Measurements from ENCODE around the gene RPS15.
A peak's percentile ranks its signal among the peaks of the same experiment; 100 is the strongest.

The RPS15 gene

GRCh38 chr19:1402411-1403070 is 35.7 kb upstream of the RPS15 start:
- Histone ChIP-seq H3K4me3 (replicated peaks; ENCODE audit: insufficient read depth, low read length) (no peak overlapping the region), H3K27ac (replicated peaks) (no peak overlapping the region), H3K27me3 (ENCODE audit: insufficient read depth, poor library complexity, severe bottlenecking) (peaks cover 5% of the 10 kb centered on the region)
- TF ChIP-seq CTCF (IDR thresholded peaks at IDR 0.05; ENCODE audit: insufficient read depth, low read length) (no peak), POLR2AphosphoS5 (IDR thresholded peaks at IDR 0.05; ENCODE audit: low read depth) (no peak), SPI1 (IDR thresholded peaks at IDR 0.05; ENCODE audit: borderline replicate concordance, low read depth) (no peak)
- DNase-seq (ENCODE audit: low read depth in 1 of 2, low spot score in 1 of 2), result no peak

- peak; percentile 97 to 98 for DNase-seq (ENCODE audit: low read depth in 1 of 2, low spot score in 1 of 2)
- no peaks in the 10 kb centered on the region for H3K27me3 ChIP-seq (ENCODE audit: insufficient read depth, poor library complexity, severe bottlenecking)
- peak overlapping the region; percentile 35 for H3K4me3 ChIP-seq (replicated peaks; ENCODE audit: insufficient read depth, low read length)
- H3K27ac ChIP-seq (replicated peaks), result peak overlapping the region; percentile 79
- peak; percentile 89 for TF ChIP-seq SPI1 (IDR thresholded peaks at IDR 0.05; ENCODE audit: borderline replicate concordance, low read depth)
- no peak for TF ChIP-seq REST (IDR thresholded peaks at IDR 0.05; ENCODE audit: insufficient replicate concordance, low read depth)
- peak; percentile 39 for TF ChIP-seq GABPA (IDR thresholded peaks at IDR 0.05; ENCODE audit: low read depth)
- TF ChIP-seq CTCF (IDR thresholded peaks at IDR 0.05; ENCODE audit: insufficient read depth, low read length), result peak; percentile 0
Observed at GRCh38 chr19:1406774-1407527, 31.2 kb upstream of the RPS15 start.

- Histone ChIP-seq H3K4me3 (replicated peaks; ENCODE audit: insufficient read depth, low read length) (peak within 1 kb of the TSS; percentile 82), H3K27me3 (ENCODE audit: insufficient read depth, poor library complexity, severe bottlenecking) (no peaks in the 10 kb centered on the region), H3K27ac (replicated peaks) (peak within 1 kb of the TSS; percentile 97)
- DNase-seq (ENCODE audit: low read depth in 1 of 2, low spot score in 1 of 2), result no peak
- TF ChIP-seq CTCF (IDR thresholded peaks at IDR 0.05; ENCODE audit: insufficient read depth, low read length) (no peak), POLR2AphosphoS5 (IDR thresholded peaks at IDR 0.05; ENCODE audit: low read depth) (no peak), REST (IDR thresholded peaks at IDR 0.05; ENCODE audit: insufficient replicate concordance, low read depth) (no peak), SPI1 (IDR thresholded peaks at IDR 0.05; ENCODE audit: borderline replicate concordance, low read depth) (no peak), GABPA (IDR thresholded peaks at IDR 0.05; ENCODE audit: low read depth) (no peak)
Observed at GRCh38 chr19:1407528-1408299, 30.5 kb upstream of the RPS15 start, which contains the start of gene DAZAP1. Gene DAZAP1, plus strand, starts transcription at chr19:1407586. Its CDS starts 188 bp downstream, at chr19:1407774.

Measured in HL-60 (cell line).